SIG-M5 treated with dmso at 0.1 percent for 504 hours (cell line): ENCODE measurements around the gene SNCA.

Experiments
- DNase-seq: peaks from one replicate; lab custom pipeline; 2025; ENCODE audit not compliant: unreplicated experiment; lab: John Stamatoyannopoulos, UW

The SNCA gene

DNA sequence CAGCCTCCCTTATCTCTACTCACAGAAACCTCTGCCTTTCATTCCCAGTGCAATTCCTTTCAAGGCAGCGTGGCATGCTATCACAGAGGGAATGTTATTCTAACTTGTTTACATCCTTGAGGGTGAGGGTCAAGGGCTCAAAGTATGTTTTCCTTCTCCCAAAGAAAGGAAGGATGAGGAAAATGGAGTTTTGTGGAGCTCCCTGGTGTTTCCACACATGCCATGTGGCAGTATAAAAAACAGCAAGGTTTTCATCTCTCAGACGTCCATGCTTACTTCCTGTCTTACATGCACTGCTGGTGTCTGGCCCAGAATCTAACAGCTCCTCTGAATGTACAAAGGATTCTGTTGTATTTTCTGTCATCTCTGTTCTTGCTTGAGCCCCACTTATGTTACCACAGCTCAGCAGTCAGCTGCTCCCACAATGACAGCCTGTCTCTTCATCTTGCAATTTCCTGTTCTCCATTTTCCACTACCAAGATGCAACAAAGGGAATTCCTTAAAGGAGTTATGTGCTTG lies 128.0 kb downstream of the SNCA start:
- DNase-seq: no peak

DNA sequence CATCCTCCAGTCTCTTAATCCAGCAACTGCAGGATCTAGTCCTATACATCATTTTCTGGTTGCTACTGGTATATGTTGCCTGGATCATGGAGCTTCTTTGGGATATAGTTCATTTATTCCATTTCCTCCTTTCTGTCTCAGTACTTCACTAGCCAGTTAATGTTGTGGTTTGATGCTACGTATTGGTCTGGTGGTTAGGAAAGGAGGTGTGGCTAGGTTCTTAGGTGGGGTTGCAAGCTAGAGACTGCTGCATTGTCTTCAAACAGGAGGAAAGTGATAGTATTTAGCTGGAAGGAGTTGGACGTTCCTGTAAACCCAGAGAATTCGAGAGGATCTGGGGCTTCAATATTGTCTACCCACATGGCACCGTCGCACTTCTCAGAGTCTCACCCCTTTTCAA lies 129.5 kb downstream of the SNCA start:
- DNase-seq: no peak

DNA sequence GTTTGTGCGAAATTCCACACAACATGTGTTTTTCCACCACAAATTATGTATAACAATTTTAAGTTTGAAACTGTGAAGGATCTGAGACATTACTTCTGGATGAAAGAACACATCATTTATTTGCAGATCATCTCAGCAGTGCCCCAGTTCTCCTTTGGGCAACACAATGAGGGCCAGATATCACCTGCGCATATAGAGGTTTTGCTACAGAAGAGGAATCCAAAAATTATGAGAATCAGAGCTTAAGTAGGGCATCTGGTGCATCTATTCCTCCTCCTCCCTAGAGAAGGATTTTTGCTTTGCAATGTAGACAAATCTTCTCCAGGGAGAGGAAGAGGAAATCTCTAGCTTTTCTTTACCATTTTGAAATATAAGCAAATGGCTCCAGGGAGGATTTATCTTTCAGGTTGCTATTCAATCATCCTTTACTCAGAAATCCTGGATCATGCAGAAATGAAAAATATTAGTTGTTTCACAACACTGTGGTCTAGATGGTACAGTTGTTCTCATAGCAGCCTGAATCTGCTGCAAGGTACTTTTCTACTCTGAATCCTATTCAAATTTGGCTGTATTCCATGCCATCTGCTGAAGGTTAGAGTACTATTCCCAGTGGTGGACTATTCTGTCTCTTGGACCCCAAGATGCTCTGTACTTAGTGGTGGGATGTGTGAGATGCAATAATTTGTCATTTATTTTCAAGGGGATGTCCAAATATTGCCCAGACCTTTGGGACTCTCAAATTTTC lies 132.1 kb downstream of the SNCA start:
- no peak for DNase-seq

DNA sequence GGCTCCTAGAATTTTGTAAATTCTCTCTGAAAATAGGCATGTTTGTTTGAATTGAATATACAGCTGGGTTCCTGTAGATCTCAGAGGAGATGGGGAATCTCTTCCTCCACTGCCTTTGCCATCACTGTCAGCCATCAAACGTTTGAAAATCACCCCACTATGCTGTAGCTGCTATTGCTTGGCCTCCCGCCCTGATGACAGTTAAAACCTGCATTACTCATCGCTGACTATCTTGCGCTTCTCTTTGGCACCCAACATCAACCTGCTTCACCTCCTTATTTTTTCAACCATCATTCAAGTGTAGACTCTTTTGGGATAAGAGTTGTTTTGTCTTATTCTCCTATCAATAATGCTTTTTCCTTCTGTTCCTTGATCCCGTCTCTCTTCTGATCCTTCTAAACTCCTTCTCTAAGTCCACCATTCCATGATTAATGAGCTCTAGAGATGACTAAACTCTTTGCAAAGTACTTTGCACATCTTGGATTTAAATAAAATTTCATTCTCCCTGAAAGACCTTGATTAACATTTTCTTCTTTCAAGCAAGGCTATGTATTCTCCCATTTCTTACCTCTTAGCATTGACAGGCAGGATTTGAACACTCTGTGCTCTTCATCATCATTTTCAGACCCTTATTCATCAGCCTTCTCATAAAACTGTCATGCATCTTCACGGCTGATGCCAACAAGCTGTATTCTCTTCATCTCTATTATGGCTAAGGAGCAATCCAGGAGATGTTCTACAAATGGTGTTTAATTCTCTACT lies 133.0 kb downstream of the SNCA start:
- no peak for DNase-seq

DNA sequence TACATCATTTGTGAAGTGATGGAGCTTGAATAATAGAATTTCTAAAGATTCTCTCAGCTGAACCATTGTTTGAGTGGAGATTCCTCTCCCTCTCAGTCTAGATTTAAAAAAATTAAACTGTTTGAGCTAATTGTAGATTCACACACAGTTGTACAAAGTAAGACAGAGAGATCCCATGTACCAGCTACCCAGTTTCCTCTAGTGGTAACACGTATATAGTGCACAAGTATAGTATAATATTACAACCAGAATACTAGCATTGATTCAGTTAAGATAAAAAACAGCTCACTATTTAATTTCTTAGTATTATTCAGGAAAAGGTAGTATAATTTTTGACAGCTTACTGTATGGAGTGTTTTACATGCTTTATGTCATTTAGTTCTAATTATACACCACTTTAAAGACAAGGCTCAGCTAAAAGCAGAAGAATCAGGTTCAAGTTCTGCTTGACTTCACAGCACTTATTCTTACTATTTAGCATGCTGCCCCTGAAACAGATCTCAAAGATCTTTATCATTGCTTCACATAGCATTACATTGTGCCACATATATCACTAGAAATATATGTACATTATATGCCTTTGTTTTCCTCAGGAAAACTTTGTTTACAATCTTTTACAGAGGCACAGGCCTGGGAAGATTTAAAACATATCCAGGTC lies 136.1 kb downstream of the SNCA start:
- no peak for DNase-seq

DNA sequence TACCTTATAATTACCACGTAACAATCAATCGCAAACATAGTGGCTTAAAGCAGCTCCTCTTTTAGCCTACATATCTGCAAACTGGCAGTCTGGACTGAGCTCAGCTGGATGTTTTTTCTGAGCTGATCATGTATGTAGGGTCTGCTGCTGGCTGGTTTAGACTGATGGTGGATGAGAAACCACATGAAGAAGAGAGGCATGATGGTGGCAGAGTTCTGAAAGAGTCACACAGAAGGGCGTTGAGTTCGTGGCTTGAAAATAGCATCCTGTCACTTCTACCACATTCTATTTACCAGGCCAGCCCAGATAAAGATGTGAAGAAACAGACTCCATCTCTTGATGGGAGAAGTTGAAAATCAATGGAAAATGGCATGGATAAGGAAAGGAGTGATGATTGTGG lies 151.3 kb downstream of the SNCA start:
- DNase-seq: no peak

DNA sequence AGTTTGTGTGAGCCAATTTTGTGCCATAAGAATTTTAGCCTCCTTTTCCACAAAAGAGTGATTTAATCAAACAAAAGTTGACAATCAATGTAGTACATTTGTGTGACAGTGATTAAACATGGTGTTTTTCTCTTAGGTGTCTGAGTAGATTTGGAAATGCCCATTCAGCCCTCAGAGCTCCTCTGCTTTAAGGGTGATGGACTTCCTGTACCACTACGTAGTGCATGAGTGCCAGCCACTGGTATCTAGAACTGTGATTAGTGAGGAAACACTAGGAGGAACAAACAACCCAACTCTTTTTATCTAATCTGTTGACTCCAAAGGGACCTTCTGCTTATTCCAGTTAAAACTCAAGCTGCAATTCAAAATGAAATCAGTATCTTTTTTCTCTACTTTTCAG lies 151.7 kb downstream of the SNCA start:
- DNase-seq: no peak

DNA sequence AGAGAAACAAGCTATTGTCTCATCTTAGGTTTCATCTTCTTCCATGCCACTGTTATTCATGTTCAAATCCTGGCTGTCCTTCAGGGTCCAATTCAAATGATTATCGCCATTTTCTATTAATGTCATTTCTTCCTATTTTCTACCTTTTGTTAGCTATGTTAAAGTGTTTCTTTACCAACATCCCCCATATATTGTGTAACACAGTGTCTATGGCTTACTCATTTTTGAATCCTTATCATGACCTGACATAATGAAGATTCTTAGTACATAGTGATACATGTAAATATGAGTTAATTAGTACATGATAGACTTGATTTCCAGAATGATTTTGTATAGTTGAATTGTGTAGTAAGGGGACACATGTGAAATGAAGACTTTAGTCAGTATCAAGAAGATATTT lies 152.4 kb downstream of the SNCA start:
- DNase-seq: no peak

DNA sequence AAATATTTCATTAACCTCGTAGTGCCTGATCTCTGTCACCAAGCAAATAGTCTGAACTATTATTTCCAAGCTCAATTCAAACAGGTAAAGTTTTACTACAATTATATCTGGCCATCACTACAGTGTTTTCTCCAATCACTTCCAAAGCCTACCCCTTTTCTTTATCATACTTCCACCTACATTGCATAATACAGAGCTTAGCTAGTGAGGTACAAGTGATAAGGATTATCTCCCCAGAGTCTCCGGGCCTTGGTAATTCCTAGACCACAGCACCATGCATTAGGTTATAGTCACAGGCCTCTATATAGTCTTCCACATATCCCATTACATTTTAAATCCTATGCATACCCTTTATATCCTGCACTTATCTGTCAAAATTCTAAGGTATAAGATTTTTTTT lies 154.2 kb downstream of the SNCA start:
- no peak for DNase-seq

DNA sequence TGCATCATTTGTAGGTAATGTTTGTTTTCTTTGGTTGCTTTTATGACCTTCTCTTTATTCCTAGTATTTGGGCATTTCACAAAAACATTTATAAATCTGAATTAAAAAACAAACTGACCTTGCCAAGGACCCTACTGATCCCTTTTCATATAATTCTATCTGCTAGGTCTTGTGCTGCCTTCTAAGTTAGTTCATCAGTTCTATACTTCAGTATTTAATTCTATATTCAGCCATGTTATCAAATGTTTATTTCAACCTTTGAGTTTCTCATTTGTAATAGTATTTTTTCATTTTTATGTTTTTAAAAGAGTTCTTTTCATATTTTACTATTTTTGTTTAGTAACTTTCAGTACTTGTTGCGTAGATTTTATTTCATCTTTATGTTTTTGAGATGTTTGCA lies 155.3 kb downstream of the SNCA start:
- no peak for DNase-seq

DNA sequence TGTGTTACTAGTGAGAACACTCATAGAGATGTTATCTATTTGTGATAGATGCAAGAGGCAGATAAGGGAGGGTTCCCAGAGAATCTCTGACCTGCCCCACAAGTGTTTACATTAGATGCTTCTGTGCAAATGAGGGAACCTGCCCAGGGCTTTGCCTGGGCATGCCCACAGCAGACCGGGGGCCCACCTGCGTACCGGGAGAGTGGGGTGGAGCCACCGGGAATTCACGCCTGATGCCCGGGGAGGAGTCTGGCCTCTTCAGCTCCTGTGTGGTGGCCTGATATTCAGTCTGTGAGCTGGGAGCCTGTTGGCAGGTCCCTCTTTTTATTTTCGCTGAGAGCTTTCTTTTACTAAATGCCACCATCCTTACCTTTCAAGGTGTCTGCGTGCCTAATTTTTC lies 155.7 kb downstream of the SNCA start:
- DNase-seq: no peak

DNA sequence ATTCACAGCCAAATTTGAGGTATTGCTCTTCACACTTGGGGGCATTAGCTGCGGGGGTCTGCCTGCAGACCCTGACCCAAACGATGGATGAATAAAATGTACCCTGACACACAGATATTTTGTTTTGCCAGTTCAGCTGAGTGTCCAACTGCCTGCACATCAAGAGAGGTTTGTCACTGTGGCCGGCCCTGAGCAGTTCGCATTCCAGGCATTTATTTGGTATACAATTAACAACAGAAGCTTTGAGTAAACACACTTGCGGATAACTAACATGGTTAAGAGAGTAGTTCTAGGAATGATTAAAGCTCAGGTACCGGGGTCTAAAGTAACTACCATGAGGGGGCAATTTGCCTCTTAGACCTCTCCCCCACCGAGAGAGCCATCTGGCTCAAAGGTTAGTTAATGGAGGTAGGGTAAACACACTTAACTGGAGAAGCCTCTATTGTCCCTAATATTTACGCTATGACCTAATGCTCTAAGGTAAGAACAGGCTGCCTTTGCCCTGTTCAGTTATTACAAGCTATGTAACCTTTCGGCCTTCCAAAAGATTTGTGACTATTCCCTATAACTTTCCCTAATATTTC lies 162.0 kb downstream of the SNCA start:
- no peak for DNase-seq
